DMS153 treated with DMSO at 0.1 percent for 48 hours (cell line): ENCODE results near the gene CACTIN.

Source experiments
- DNase-seq: peaks from one replicate; lab custom pipeline; 2025; ENCODE audit not compliant: unreplicated experiment; lab: John Stamatoyannopoulos, UW

Gene CACTIN

GRCh38 chr19:3646336-3647092 lies 19.9 kb upstream of the CACTIN start:
- DNase-seq: no peak

GRCh38 chr19:3645726-3646125 lies 19.1 kb upstream of the CACTIN start:
- DNase-seq: no peak

- DNase-seq: no peak
Observed at GRCh38 chr19:3645067-3645396, 18.4 kb upstream of the CACTIN start.

- DNase-seq: no peak
Observed at GRCh38 chr19:3644351-3645066, 17.9 kb upstream of the CACTIN start.

GRCh38 chr19:3643674-3644313 lies 17.2 kb upstream of the CACTIN start:
- DNase-seq: no peak

GRCh38 chr19:3642987-3643673 lies 16.5 kb upstream of the CACTIN start:
- DNase-seq: no peak

- DNase-seq: no peak
Observed at GRCh38 chr19:3642296-3642695, 15.7 kb upstream of the CACTIN start.

GRCh38 chr19:3641515-3642269 lies 15.1 kb upstream of the CACTIN start:
- DNase-seq: no peak

GRCh38 chr19:3639479-3639878 lies 12.9 kb upstream of the CACTIN start:
- no peak for DNase-seq

GRCh38 chr19:3638208-3639193 lies 11.9 kb upstream of the CACTIN start:
- DNase-seq: no peak

- DNase-seq: no peak
Observed at GRCh38 chr19:3637621-3638020, 11.0 kb upstream of the CACTIN start.

GRCh38 chr19:3636962-3637361 lies 10.4 kb upstream of the CACTIN start:
- DNase-seq: no peak

GRCh38 chr19:3636506-3636905 lies 9.9 kb upstream of the CACTIN start:
- no peak for DNase-seq

GRCh38 chr19:3634496-3635045 lies 8.0 kb upstream of the CACTIN start:
- DNase-seq: no peak

GRCh38 chr19:3633559-3633988 lies 7.0 kb upstream of the CACTIN start:
- DNase-seq: no peak

- no peak for DNase-seq
Observed at GRCh38 chr19:3632739-3633558, 6.4 kb upstream of the CACTIN start.

GRCh38 chr19:3632098-3632497 lies 5.5 kb upstream of the CACTIN start:
- DNase-seq: no peak

GRCh38 chr19:3631053-3631861 lies 4.7 kb upstream of the CACTIN start:
- no peak for DNase-seq
